HEK293T (cell line): Measurements from ENCODE around the gene DPY19L3.

Source experiments
- CTCF ChIA-PET: fragments of 350-600 bp; formaldehyde crosslinking; extraction: SDS; loops from one replicate; lab custom pipeline; 2021; ENCODE audit warnings: antibody characterized with exemption, inconsistent platforms; lab: Yijun Ruan, JAX
- POLR2A ChIA-PET: fragments of 350-600 bp; formaldehyde crosslinking; extraction: SDS; loops from one replicate; lab custom pipeline; 2020; ENCODE audit warnings: antibody characterized with exemption, inconsistent platforms; lab: Yijun Ruan, JAX
- DNase-seq: peaks from one replicate; pipeline ENCODE4 v3.0.0; 2012; ENCODE audit warnings: mixed read lengths; ENCODE audit errors: extremely low spot score
- ARNT ChIP-seq: fragments of 450-650 bp; IDR thresholded peaks from 2 replicates; pipeline ENCODE4 v1.6.1; 2017; ENCODE audit warnings: mild to moderate bottlenecking
- BHLHE40 ChIP-seq: fragments of 450-650 bp; IDR thresholded peaks from 2 replicates; pipeline ENCODE4 v1.6.1; 2016; ENCODE audit warnings: mild to moderate bottlenecking, moderate library complexity, borderline replicate concordance
- CTBP1 ChIP-seq: fragments of 450-650 bp; IDR thresholded peaks from 2 replicates; pipeline ENCODE4 v1.6.1; 2016; ENCODE audit warnings: borderline replicate concordance
- ELF4 ChIP-seq: fragments of 450-650 bp; IDR thresholded peaks from 2 replicates; pipeline ENCODE4 v1.6.1; 2017; ENCODE audit warnings: antibody characterized with exemption
- FOXA1 ChIP-seq: fragments of 450-650 bp; IDR thresholded peaks from 2 replicates; pipeline ENCODE4 v1.6.1; 2016; ENCODE audit warnings: mild to moderate bottlenecking
- FOXK2 ChIP-seq: fragments of 450-650 bp; IDR thresholded peaks from 2 replicates; pipeline ENCODE4 v1.6.1; 2016; ENCODE audit warnings: mild to moderate bottlenecking
- FOXM1 ChIP-seq: fragments of 450-650 bp; IDR thresholded peaks from 2 replicates; pipeline ENCODE4 v1.6.1; 2017; ENCODE audit warnings: mild to moderate bottlenecking, borderline replicate concordance
- HDGF ChIP-seq: fragments of 450-650 bp; IDR thresholded peaks from 2 replicates; pipeline ENCODE4 v1.6.1; 2017; ENCODE audit warnings: antibody characterized with exemption, borderline replicate concordance
- L3MBTL2 ChIP-seq: fragments of 450-650 bp; conservative IDR thresholded peaks from 2 replicates; pipeline ENCODE4 v1.6.1; 2016; ENCODE audit warnings: mild to moderate bottlenecking
- LEF1 ChIP-seq: fragments of 450-650 bp; IDR thresholded peaks from 2 replicates; pipeline ENCODE4 v1.6.1; 2017; ENCODE audit warnings: mild to moderate bottlenecking, borderline replicate concordance
- NFRKB ChIP-seq: fragments of 450-650 bp; IDR thresholded peaks from 2 replicates; pipeline ENCODE4 v1.6.1; 2016; ENCODE audit warnings: mild to moderate bottlenecking, moderate library complexity
- SP1 ChIP-seq: fragments of 450-650 bp; IDR thresholded peaks from 2 replicates; pipeline ENCODE4 v1.6.1; 2017
- SUZ12 ChIP-seq: fragments of 450-650 bp; IDR thresholded peaks from 2 replicates; pipeline ENCODE4 v1.6.1; 2016; ENCODE audit warnings: mild to moderate bottlenecking
- TARDBP ChIP-seq: fragments of 450-650 bp; IDR thresholded peaks from 2 replicates; pipeline ENCODE4 v1.6.1; 2016
- ZNF384 ChIP-seq: fragments of 450-650 bp; IDR thresholded peaks from 2 replicates; pipeline ENCODE4 v1.6.1; 2016
- TF ChIP-seq, protein P1 (sequence below): fragments of 450-650 bp; IDR thresholded peaks from 2 replicates; pipeline ENCODE4 v1.6.1; 2016

DPY19L3 gene

DNA sequence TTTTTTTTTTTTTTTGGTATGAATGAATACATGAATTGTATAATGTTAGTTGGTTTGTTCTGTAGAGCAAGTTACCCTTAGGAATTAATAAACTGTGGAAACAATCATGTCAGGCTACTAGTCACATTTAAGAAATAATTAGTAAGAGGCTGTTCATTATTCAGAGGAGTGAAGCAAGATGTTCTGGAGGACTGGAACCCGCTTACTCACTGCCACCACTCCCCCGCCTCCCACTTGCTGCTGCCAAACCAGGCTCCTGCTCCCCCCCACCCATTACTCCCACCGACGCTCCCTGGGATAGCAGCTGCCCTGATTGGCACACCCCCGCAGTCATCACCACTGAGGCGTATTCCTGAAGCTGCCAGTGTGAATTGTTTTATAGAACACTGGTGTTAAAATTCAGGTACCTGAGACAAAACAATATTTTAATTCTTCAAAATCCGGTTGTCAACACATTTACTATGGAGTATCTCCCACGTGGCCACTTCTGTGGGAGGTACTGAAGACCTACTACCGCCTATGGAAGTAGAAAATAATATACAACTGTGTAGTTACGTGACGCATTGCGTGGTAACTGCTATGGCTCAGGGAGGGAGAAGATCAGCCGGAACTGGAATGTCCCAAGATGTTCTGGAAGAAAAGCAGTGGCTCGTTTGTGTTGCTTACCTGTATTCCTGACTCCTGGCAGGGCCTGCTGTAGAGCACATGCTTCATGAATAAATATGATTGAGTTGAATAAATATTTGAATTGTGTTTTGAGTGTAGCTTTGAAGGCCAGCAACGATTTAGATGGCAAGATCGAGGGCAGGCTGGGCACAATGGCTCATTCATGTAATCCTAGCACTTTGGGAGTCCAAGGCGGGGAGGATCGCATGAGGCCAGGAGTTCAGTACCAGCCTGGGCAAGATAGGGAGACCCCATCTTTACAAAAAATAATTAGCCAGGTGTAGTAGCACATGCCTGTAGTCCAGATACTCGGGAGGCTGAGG, 1.7 kb downstream of the DPY19L3 start:
- no peak for DNase-seq
- CTCF ChIA-PET = no interaction called here
- TF ChIP-seq FOXM1 (no peak), CTBP1 (no peak), ARNT (no peak), ZNF384 (no peak), BHLHE40 (no peak), SUZ12 (no peak), TARDBP (no peak), HDGF (no peak), FOXA1 (no peak), FOXK2 (no peak), SP1 (no peak)
- TF ChIP-seq, protein P1, sequence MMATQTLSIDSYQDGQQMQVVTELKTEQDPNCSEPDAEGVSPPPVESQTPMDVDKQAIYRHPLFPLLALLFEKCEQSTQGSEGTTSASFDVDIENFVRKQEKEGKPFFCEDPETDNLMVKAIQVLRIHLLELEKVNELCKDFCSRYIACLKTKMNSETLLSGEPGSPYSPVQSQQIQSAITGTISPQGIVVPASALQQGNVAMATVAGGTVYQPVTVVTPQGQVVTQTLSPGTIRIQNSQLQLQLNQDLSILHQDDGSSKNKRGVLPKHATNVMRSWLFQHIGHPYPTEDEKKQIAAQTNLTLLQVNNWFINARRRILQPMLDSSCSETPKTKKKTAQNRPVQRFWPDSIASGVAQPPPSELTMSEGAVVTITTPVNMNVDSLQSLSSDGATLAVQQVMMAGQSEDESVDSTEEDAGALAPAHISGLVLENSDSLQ = no peak
- POLR2A ChIA-PET = no interaction called here

DNA sequence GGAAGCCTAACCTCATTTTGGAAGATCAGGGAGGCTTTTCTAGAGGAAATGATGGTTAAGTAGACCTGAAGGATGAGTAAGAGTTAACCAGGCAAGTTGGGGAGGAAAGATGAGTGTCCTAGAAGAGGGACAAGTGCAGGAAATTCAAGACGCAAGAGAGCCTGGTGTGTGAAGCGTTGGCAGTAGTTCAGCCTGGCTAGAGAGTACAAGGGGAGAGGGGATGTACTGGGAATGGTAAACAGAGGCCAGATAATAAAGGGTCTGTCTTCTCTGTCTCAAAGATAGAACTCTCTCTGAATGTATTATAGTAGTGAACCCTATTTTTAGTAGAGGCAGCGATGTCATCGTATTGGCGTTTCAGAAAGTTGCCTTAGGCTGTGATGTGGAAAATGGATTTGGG, 9.7 kb downstream of the DPY19L3 start:
- POLR2A ChIA-PET = no interaction called here
- no peak for TF ChIP-seq TARDBP
- TF ChIP-seq SUZ12 = no peak
- no peak for TF ChIP-seq SP1
- TF ChIP-seq NFRKB = no peak
- TF ChIP-seq, protein P1 = no peak
- TF ChIP-seq FOXK2 = no peak
- no peak for TF ChIP-seq ELF4
- no peak for TF ChIP-seq HDGF
- TF ChIP-seq L3MBTL2 = no peak
- no peak for TF ChIP-seq CTBP1
- TF ChIP-seq ARNT = no peak
- no peak for TF ChIP-seq FOXA1
- TF ChIP-seq FOXM1 = no peak
- no peak for TF ChIP-seq BHLHE40
- TF ChIP-seq LEF1 = no peak
- no peak for TF ChIP-seq ZNF384

DNA sequence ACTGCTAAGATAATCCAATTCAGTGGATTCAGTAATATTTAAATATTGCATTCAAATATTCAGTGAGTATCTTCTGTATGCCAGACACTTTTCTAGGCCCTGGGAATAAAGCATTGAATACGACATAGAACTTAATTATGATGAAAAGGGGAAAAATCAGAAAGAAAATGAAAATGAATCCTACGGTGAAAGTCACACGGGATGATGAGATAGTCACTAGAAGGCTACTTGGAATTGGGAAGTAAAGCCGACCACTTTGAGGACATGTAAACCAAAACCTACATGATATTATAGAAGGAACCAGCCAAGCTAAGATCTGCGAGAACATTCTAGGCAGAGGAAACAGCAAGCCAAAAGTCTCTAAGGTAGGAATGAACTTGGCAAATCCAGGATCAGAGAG, 10.1 kb downstream of the DPY19L3 start:
- POLR2A ChIA-PET = interaction anchor here (1.5 kb wide), 1 partner anchor 10 kb away, joined by 7 read pairs; the partner anchor contains the start of gene DPY19L3
- TF ChIP-seq, protein P1 = no peak
- TF ChIP-seq ELF4 = no peak
- TF ChIP-seq ARNT = no peak
- no peak for DNase-seq
- CTCF ChIA-PET = no interaction called here

More for the DNA sequence above, 9.7 kb downstream of the DPY19L3 start:
- CTCF ChIA-PET = no interaction called here
- DNase-seq = no peak

DNA sequence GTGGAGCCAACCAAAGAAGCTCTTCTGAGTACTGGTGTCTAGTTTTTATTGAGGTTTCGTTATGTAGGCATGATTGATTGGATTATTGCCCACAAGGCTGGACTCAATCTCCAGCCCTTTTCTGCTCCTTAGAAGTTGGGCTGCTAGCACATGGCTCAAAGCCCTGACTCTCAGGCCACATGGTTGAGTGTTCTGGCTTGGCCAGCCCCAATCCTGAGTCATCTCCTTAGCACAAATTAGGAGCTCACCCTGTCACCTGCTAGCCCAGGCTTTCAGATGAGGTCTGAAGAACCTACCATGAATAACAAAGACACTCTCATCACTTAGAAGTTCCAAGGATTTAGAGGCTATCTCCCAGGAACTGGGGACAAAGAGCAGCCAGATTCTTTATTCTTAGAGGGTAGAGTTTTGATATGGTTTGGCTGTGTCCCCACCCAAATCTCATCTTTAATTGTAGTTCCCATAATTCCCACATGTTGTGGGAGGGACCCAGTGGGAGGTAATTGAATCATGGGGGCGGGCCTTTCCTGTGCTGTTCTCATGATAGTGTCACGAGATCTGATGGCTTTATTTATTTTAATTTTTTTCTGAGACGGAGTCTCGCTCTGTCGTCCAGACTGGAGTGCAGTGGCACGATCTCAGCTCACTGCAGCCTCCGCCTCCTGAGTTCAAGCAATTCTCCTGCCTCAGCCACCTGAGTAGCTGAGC, 11.3 kb downstream of the DPY19L3 start:
- POLR2A ChIA-PET = interaction anchor here (1.5 to 1.8 kb wide), 2 partner anchors 11 to 12 kb away, joined by 7 to 13 read pairs; partner anchors contain the start of gene DPY19L3
- no peak for DNase-seq
- CTCF ChIA-PET = no interaction called here
- TF ChIP-seq CTBP1 = no peak
- TF ChIP-seq BHLHE40 = no peak
- TF ChIP-seq ELF4 = no peak
- TF ChIP-seq NFRKB = no peak
- TF ChIP-seq FOXA1 = no peak
- no peak for TF ChIP-seq TARDBP
- no peak for TF ChIP-seq FOXK2
- no peak for TF ChIP-seq ARNT
- no peak for TF ChIP-seq HDGF
- TF ChIP-seq LEF1 = no peak
- TF ChIP-seq FOXM1 = no peak
- no peak for TF ChIP-seq ZNF384
- TF ChIP-seq SUZ12 = no peak
- no peak for TF ChIP-seq SP1
- TF ChIP-seq, protein P1 = no peak
- TF ChIP-seq L3MBTL2 = no peak

DNA sequence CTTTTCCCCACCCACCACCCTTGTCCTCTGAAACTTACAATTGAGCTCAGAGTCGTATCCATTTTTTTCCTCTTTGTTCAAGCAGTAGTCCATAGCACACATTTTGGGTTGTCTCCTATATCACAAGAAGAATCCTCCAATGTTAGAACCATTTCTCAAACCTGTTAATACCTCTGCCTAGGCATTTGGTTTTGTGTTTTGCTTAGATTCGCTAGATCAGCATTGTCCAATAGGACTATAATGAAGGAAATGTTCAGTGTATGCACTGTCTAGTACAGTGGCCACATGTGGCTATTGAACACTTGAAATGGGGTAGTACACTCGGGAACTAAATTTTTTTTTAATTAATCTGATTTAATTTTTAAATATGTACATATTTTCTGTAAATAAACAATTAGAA, 12.6 kb downstream of the DPY19L3 start:
- no peak for DNase-seq
- TF ChIP-seq TARDBP = no peak
- TF ChIP-seq SP1 = no peak
- no peak for TF ChIP-seq L3MBTL2
- TF ChIP-seq FOXM1 = no peak
- TF ChIP-seq, protein P1 = no peak
- ChIA-PET POLR2A (interaction anchor here (1.8 kb wide), 1 partner anchor 13 kb away, joined by 13 read pairs; the partner anchor contains the start of gene DPY19L3), CTCF (no interaction called here)
